GM21825 (cell line): ENCODE results near the gene CFAP97D2.
A peak's percentile ranks its signal among the peaks of the same experiment; 100 is the strongest.
"Not testable (repeated sequence)": the region's sequence is repeated elsewhere in the genome, so short reads cannot be mapped to it uniquely, and the experiment has no call there.

Experiments used
- ATAC-seq: cut with Tn5 transposase; IDR thresholded peaks from one replicate; pipeline ENCODE4 v1.9.1; 2021; ENCODE audit warnings: mild to moderate bottlenecking, moderate library complexity; ENCODE audit not compliant: unreplicated experiment

Gene CFAP97D2

DNA sequence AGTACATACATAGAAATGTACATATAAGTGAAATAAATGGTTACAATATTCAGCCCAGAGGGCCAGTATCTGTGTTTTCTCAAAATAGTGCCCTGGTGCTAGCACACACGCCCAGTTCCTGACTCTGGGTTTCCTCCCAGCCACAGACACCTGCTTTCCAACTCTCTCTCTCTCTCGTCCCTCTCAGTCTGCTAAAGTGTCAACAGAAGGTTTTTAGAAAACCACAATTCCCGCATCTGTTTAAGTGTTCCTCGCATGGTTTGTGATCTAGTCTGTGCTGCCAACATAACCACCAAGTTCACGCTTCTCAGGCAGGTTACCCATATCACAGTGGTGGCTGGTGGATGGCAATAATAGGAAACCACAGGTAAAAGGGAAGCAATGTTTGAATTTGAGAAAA is 84.5 kb downstream of the CFAP97D2 start:
- ATAC-seq: peak; percentile 58

DNA sequence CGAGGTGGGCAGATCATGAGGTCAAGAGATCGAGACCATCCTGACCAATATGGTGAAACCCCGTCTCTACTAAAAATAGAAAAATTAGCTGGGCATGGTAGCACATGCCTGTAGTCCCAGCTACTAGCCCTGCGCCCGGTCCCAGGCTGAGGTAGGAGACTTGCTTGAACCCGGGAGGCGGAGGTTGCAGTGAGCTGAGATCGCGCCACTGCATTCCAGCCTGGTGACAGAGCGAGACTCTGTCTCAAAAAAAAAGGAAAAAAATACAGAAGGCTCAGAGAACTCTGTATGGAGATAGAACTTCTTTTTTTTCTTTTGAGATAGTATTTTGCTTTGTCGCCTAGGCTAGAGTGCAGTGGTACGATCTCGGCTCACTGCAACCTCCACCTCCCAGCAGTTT is 85.3 kb downstream of the CFAP97D2 start:
- ATAC-seq: not testable (repeated sequence)

GRCh38 chr13:114264886-114265611 is 86.0 kb downstream of the CFAP97D2 start:
- ATAC-seq: no peak

DNA sequence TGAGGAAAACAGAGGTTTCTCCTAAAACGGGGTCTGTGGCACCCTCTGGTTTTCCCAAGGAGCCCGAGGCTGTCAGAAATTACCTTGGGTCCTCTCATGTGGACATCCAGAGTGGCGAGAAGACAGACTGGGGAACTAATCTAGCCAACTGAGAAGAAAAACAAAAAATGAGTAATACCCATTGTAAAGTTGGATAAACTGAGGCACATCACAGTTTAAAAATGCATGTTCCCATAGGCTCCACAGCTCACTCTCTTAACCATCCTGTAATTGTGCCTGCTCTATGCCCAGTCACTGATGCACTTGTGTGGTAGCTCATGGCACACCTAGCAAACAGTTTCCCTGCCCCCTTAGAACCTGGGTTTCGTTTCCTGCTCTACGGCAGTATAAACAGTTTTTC is 87.2 kb downstream of the CFAP97D2 start:
- ATAC-seq: no peak

- ATAC-seq: no peak
Observed at GRCh38 chr13:114268344-114269280, 89.6 kb downstream of the CFAP97D2 start.

DNA sequence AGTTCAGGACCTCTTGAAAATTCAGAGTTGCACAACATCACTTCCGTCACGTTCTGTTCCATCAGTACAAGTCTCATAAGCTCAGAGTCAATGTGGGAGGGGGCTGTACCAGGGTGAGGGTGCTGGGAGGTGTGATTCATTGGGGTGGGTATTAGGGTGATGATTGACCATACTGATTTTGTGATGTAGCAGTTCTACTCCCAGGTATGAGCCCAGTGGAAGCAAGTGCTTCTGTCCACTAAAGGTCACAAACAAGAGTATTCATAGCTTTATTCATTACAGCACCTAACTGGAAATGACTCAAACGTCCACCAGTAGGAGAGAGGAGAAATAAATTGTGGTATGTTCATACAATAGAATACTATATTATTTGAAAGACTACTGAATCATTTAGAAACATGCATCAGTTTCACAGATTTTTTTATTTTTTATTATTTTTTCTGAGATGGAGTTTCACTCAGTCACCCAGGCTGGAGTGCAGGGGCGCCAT is 90.3 kb downstream of the CFAP97D2 start:
- no peak for ATAC-seq
